ENCODE results near the gene DDX24. TPM values are rescaled to one million over a fixed set of nuclear protein-coding genes. Genes with fewer than 3 reads are reported as not detected.

The DDX24 gene
- total and polyA plus RNA-seq, 9 of the 15 experiments (the other 6 are each of a cell fraction or from before 2014, with no cell fraction given): 82.4 to 175 (median 122) TPM

DNA sequence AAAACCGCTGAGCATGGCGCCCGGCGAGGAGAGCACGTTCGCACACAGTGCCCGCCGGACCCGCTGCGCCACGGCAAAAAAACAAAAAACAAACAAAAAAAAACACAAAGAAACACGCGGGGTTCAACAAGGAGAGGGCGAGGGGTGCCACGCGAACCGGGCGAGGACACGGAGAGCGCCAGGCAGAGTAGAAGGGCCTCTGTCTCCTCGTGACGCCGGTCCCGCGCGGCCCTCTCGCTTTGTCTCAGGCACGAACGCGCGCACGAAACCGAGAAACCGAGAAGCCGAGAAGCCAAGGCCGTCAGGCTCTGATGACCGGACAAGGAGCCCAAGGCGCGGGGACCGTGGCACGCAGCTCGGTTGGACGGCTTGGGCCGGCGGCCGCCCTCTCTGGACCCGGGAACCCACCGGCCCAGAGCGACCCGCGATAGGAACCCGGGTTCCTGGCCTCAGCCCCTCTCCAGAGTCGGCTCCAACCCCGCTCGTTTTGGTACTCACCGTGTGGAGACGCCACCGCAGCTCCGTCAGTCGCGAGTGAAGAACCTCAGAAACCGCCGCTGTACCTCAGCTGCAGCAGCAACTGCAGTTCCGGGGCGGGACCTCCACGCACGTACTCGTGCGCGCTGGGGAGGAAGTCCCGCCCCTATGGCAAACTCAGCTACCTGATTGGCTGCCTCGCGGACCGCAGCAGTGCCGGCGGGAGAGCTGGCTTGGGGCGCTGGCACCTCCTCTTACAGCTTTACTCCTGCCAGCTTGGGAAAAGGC lies at the start of gene DDX24, which contains the start of gene IFI27L1 (continued):
- TF ChIP-seq, protein P1, sequence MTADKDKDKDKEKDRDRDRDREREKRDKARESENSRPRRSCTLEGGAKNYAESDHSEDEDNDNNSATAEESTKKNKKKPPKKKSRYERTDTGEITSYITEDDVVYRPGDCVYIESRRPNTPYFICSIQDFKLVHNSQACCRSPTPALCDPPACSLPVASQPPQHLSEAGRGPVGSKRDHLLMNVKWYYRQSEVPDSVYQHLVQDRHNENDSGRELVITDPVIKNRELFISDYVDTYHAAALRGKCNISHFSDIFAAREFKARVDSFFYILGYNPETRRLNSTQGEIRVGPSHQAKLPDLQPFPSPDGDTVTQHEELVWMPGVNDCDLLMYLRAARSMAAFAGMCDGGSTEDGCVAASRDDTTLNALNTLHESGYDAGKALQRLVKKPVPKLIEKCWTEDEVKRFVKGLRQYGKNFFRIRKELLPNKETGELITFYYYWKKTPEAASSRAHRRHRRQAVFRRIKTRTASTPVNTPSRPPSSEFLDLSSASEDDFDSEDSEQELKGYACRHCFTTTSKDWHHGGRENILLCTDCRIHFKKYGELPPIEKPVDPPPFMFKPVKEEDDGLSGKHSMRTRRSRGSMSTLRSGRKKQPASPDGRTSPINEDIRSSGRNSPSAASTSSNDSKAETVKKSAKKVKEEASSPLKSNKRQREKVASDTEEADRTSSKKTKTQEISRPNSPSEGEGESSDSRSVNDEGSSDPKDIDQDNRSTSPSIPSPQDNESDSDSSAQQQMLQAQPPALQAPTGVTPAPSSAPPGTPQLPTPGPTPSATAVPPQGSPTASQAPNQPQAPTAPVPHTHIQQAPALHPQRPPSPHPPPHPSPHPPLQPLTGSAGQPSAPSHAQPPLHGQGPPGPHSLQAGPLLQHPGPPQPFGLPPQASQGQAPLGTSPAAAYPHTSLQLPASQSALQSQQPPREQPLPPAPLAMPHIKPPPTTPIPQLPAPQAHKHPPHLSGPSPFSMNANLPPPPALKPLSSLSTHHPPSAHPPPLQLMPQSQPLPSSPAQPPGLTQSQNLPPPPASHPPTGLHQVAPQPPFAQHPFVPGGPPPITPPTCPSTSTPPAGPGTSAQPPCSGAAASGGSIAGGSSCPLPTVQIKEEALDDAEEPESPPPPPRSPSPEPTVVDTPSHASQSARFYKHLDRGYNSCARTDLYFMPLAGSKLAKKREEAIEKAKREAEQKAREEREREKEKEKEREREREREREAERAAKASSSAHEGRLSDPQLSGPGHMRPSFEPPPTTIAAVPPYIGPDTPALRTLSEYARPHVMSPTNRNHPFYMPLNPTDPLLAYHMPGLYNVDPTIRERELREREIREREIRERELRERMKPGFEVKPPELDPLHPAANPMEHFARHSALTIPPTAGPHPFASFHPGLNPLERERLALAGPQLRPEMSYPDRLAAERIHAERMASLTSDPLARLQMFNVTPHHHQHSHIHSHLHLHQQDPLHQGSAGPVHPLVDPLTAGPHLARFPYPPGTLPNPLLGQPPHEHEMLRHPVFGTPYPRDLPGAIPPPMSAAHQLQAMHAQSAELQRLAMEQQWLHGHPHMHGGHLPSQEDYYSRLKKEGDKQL (CRISPR knock-in tag; IDR thresholded peaks at IDR 0.05; ENCODE audit: borderline replicate concordance): no peak
- TF ChIP-seq ZNF778 (CRISPR knock-in tag; IDR thresholded peaks at IDR 0.05) (no peak), SREBF2 (CRISPR knock-in tag; IDR thresholded peaks at IDR 0.05) (no peak), JUNB (CRISPR knock-in tag; conservative IDR thresholded peaks at IDR 0.05) (no peak), KHSRP (IDR thresholded peaks at IDR 0.05) (no peak), TOE1 (IDR thresholded peaks at IDR 0.05; ENCODE audit: borderline replicate concordance) (no peak), TOE1 (CRISPR knock-in tag; IDR thresholded peaks at IDR 0.05; ENCODE audit: borderline replicate concordance, low read depth) (no peak), SMAD2 (IDR thresholded peaks at IDR 0.05; ENCODE audit: low read depth, low read length) (no peak), ZNF444 (CRISPR knock-in tag; IDR thresholded peaks at IDR 0.05) (no peak), RCOR1 (IDR thresholded peaks at IDR 0.05; ENCODE audit: borderline replicate concordance in 1 of 2, low read depth in 2 of 2, low read length in 2 of 2) (no peak), ZNF785 (CRISPR knock-in tag; IDR thresholded peaks at IDR 0.05) (no peak), NRF1 (conservative IDR thresholded peaks at IDR 0.05 in 1 of 2, IDR thresholded peaks at IDR 0.05 in 1 of 2) (peak; percentile 66 to 70), SP2 (IDR thresholded peaks at IDR 0.05; ENCODE audit: extremely low read depth, low read depth, low read length, poor library complexity, severe bottlenecking) (peak; percentile 47), TAF7 (tag; IDR thresholded peaks at IDR 0.05) (no peak), ZNF384 (IDR thresholded peaks at IDR 0.05; ENCODE audit: low read depth, low read length) (no peak), POLR3A (IDR thresholded peaks at IDR 0.05; ENCODE audit: borderline replicate concordance, extremely low read depth, insufficient read depth, insufficient read length) (no peak), SIRT6 (IDR thresholded peaks at IDR 0.05; ENCODE audit: low read depth, low read length) (no peak)
- TF ChIP-seq, protein P2, sequence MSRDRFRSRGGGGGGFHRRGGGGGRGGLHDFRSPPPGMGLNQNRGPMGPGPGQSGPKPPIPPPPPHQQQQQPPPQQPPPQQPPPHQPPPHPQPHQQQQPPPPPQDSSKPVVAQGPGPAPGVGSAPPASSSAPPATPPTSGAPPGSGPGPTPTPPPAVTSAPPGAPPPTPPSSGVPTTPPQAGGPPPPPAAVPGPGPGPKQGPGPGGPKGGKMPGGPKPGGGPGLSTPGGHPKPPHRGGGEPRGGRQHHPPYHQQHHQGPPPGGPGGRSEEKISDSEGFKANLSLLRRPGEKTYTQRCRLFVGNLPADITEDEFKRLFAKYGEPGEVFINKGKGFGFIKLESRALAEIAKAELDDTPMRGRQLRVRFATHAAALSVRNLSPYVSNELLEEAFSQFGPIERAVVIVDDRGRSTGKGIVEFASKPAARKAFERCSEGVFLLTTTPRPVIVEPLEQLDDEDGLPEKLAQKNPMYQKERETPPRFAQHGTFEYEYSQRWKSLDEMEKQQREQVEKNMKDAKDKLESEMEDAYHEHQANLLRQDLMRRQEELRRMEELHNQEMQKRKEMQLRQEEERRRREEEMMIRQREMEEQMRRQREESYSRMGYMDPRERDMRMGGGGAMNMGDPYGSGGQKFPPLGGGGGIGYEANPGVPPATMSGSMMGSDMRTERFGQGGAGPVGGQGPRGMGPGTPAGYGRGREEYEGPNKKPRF (IDR thresholded peaks at IDR 0.05; ENCODE audit: low read depth, low read length): no peak
- TF ChIP-seq, protein P3, sequence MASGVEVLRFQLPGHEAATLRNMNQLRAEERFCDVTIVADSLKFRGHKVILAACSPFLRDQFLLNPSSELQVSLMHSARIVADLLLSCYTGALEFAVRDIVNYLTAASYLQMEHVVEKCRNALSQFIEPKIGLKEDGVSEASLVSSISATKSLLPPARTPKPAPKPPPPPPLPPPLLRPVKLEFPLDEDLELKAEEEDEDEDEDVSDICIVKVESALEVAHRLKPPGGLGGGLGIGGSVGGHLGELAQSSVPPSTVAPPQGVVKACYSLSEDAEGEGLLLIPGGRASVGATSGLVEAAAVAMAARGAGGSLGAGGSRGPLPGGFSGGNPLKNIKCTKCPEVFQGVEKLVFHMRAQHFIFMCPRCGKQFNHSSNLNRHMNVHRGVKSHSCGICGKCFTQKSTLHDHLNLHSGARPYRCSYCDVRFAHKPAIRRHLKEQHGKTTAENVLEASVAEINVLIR (CRISPR knock-in tag; IDR thresholded peaks at IDR 0.05): no peak
